IPS DF 6.9 (cell line): ENCODE measurements around the gene TOR2A.
A peak's percentile ranks its signal among the peaks of the same experiment; 100 is the strongest.

Experiments used
- DNase-seq: peaks from one replicate; pipeline ENCODE4 v3.0.0-alpha.2; 2013; ENCODE audit warnings: low read depth, low spot score
- H3K27ac ChIP-seq: one replicate; pipeline ENCODE4 v1.5.1; 2013; ENCODE audit warnings: low read length, control low read depth
- H3K27me3 ChIP-seq: 2 replicates; pipeline ENCODE4 v1.6.1; 2013; ENCODE audit warnings: mild to moderate bottlenecking, low read length; ENCODE audit not compliant: control insufficient read depth, insufficient read depth
- H3K36me3 ChIP-seq: 2 replicates; pipeline ENCODE4 v1.6.1; 2013; ENCODE audit warnings: low read length; ENCODE audit not compliant: control insufficient read depth, insufficient read depth
- H3K4me1 ChIP-seq: 2 replicates; pipeline ENCODE4 v1.6.1; 2013; ENCODE audit warnings: low read length; ENCODE audit not compliant: control insufficient read depth, insufficient read depth
- H3K4me3 ChIP-seq: 2 replicates; pipeline ENCODE4 v1.5.1; 2013; ENCODE audit warnings: mild to moderate bottlenecking, low read length
- H3K9me3 ChIP-seq: 2 replicates; pipeline ENCODE4 v1.6.1; 2013; ENCODE audit warnings: low read length, inconsistent platforms; ENCODE audit not compliant: control insufficient read depth, insufficient read depth
- WGBS: extraction: QIAGEN DNeasy Blood & Tissue Kit; methylation state at CpG from one replicate; pipeline ENCODE4 v1.1.7; 2013; ENCODE audit warnings: mixed read lengths, missing lambda C conversion rate; ENCODE audit not compliant: insufficient read length, insufficient coverage; 5-methylcytosine and 5-hydroxymethylcytosine counted together

Gene TOR2A

GRCh38 chr9:127720865-127721227, 14.2 kb downstream of the TOR2A start:
- H3K27ac ChIP-seq: no peak overlapping the region
- DNase-seq: no peak
- H3K36me3 ChIP-seq: no peaks in the 10 kb centered on the region
- no peaks in the 10 kb centered on the region for H3K4me1 ChIP-seq
- no peaks in the 10 kb centered on the region for H3K9me3 ChIP-seq
- no peak overlapping the region for H3K4me3 ChIP-seq
- H3K27me3 ChIP-seq: no peaks in the 10 kb centered on the region

- DNase-seq: no peak
- Histone ChIP-seq H3K4me3 (no peak overlapping the region), H3K27me3 (no peaks in the 10 kb centered on the region), H3K27ac (no peak overlapping the region), H3K36me3 (no peaks in the 10 kb centered on the region), H3K9me3 (no peaks in the 10 kb centered on the region), H3K4me1 (no peaks in the 10 kb centered on the region)
- no CpG with 5 or more reads among the region's 12 CpGs for WGBS
Observed at GRCh38 chr9:127720031-127720864, 14.8 kb downstream of the TOR2A start.

GRCh38 chr9:127717766-127718165, 17.3 kb downstream of the TOR2A start:
- H3K9me3 ChIP-seq: no peaks in the 10 kb centered on the region
- no CpG with 5 or more reads among the region's 5 CpGs for WGBS
- no peak for DNase-seq

GRCh38 chr9:127716412-127716811, 18.7 kb downstream of the TOR2A start:
- Histone ChIP-seq H3K4me3 (no peak overlapping the region), H3K9me3 (no peaks in the 10 kb centered on the region), H3K36me3 (no peaks in the 10 kb centered on the region), H3K27ac (no peak overlapping the region), H3K4me1 (0 out of 2 replicates have a peak, but pooled peaks cover 4% of the 10 kb centered on the region), H3K27me3 (no peaks in the 10 kb centered on the region)
- DNase-seq: no peak
- WGBS: no CpG with 5 or more reads among the region's 9 CpGs

More at GRCh38 chr9:127717766-127718165, 17.3 kb downstream of the TOR2A start:
- Histone ChIP-seq H3K4me3 (no peak overlapping the region), H3K36me3 (no peaks in the 10 kb centered on the region), H3K4me1 (0 out of 2 replicates have a peak, but pooled peaks cover 2% of the 10 kb centered on the region), H3K27me3 (no peaks in the 10 kb centered on the region), H3K27ac (no peak overlapping the region)

- no peaks in the 10 kb centered on the region for H3K36me3 ChIP-seq
- no CpG with 5 or more reads among the region's 65 CpGs for WGBS
- DNase-seq: peak; percentile 92
- H3K4me1 ChIP-seq: 0 out of 2 replicates have a peak, but pooled peaks cover 4% of the 10 kb centered on the region
- H3K27me3 ChIP-seq: no peaks in the 10 kb centered on the region
- no peaks in the 10 kb centered on the region for H3K9me3 ChIP-seq
- no peak within 1 kb of the TSS for H3K27ac ChIP-seq
- peak within 1 kb of the TSS; percentile 61; the same call in 1 of the 2 replicates for H3K4me3 ChIP-seq
Observed at GRCh38 chr9:127715470-127716337, 19.4 kb downstream of the TOR2A start, which contains the start of the genes PTRH1 and TTC16. PTRH1 (minus strand) TSS chr9:127715663; CDS start chr9:127715639, 24 bp downstream. TTC16 (plus strand) TSS chr9:127716079; CDS start chr9:127716146, 67 bp downstream.

- WGBS: no CpG with 5 or more reads among the region's 44 CpGs
- no peaks in the 10 kb centered on the region for H3K36me3 ChIP-seq
- 0 out of 2 replicates have a peak, but pooled peaks cover 4% of the 10 kb centered on the region for H3K4me1 ChIP-seq
- DNase-seq: no peak
- H3K9me3 ChIP-seq: no peaks in the 10 kb centered on the region
- H3K27me3 ChIP-seq: no peaks in the 10 kb centered on the region
- H3K4me3 ChIP-seq: peak overlapping the region; percentile 61; the same call in 1 of the 2 replicates
- H3K27ac ChIP-seq: no peak overlapping the region
Observed at GRCh38 chr9:127714951-127715469, 20.1 kb downstream of the TOR2A start.

DNA sequence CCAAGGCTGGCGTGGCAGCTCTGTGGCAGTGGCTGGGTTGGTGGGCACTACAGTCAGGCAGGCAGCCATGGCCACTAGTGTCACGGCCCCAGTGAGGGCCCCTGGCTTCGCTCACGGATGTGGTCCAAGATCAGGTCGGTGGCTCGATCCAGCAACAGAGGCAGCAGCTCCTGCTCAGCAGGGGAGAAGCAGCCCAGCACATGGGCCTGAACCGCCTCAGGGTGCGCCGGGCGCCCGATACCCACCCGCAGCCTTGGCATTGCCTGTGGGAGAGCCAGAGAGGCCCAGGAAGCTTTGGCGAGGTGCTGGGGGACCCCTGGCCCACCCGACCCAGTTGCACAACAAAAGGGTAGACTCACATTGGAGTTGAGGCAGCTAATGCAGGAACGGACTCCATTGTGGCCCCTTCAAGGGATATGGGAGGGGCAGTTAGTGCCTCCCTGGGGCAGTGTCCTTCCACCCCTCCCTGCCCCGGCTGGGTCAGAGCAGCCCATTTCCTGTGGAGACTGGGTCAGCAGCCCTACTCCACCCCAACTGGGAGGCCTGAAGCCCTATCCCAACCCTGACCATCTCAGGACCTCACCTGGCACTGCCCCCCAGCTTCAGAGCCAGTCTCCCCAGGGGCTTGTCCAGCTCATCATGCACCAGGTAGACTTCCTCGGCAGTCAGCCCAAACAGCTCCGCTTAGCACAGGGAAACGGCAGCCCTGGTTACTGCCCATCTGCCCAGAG, 20.9 kb downstream of the TOR2A start:
- Histone ChIP-seq H3K27me3 (no peaks in the 10 kb centered on the region), H3K9me3 (no peaks in the 10 kb centered on the region), H3K27ac (no peak overlapping the region), H3K4me1 (0 out of 2 replicates have a peak, but pooled peaks cover 4% of the 10 kb centered on the region), H3K4me3 (peak overlapping the region; percentile 6; the same call in 1 of the 2 replicates), H3K36me3 (no peaks in the 10 kb centered on the region)
- WGBS: no CpG with 5 or more reads among the region's 19 CpGs
- DNase-seq: no peak

DNA sequence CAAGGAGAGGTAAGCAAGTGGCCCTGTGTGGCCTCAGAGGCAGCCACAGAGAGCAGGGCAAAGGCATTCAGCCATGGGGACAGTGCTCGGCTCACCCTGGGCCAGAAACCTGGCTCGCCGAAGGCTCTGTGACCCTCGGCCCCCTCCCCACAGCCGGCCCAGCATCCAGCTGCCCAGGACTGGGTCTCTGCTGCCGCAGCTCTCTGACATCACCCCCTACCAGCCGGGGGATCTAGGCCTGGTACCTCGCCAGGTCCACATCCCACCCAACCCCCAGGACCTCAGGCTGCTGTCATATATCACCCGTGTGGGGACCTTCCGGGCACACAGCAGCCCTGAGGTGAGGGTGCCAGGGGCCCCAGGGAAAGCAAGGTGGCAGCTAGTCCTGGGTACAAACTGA, 22.2 kb downstream of the TOR2A start:
- no peaks in the 10 kb centered on the region for H3K36me3 ChIP-seq
- no peaks in the 10 kb centered on the region for H3K9me3 ChIP-seq
- DNase-seq: no peak
- H3K27ac ChIP-seq: no peak overlapping the region
- 0 out of 2 replicates have a peak, but pooled peaks cover 4% of the 10 kb centered on the region for H3K4me1 ChIP-seq
- H3K4me3 ChIP-seq: no peak overlapping the region
- no peaks in the 10 kb centered on the region for H3K27me3 ChIP-seq
- no CpG with 5 or more reads among the region's 10 CpGs for WGBS

DNA sequence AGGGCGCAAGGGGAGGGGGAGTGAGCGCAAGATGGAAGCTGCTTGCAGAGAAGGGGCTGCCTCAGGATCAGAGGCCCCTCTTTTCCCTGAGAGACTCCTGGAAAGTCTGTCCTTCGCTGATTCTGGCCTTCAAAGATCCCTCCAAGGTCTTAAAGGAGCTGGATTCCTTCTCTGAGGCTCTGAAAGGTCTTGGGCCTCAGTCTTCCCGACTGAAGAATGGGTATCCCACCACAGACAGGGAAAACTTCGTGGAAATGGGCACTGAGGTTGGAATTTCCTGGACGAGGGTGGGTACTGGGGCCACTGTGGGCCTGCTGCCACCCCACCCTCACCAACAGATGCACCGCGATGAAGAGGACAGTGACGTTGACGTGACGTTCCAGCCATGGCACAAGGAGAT, 22.7 kb downstream of the TOR2A start:
- Histone ChIP-seq H3K27me3 (no peaks in the 10 kb centered on the region), H3K4me1 (0 out of 2 replicates have a peak, but pooled peaks cover 4% of the 10 kb centered on the region), H3K4me3 (no peak overlapping the region), H3K9me3 (no peaks in the 10 kb centered on the region), H3K27ac (no peak overlapping the region), H3K36me3 (no peaks in the 10 kb centered on the region)
- WGBS: no CpG with 5 or more reads among the region's 11 CpGs
- no peak for DNase-seq
